Mucosa of stomach (tissue), 1 donor: ENCODE data around the gene STKLD1.
"Not testable (repeated sequence)": the region's sequence is repeated elsewhere in the genome, so short reads cannot be mapped to it uniquely, and the experiment has no call there.

Experiments
- H3K27me3 ChIP-seq: one replicate; pipeline ENCODE4 v1.7.0; 2013; ENCODE audit warnings: mild to moderate bottlenecking, low read length; ENCODE audit not compliant: control insufficient read depth, insufficient read depth
- H3K36me3 ChIP-seq: one replicate; pipeline ENCODE4 v1.7.0; 2013; ENCODE audit warnings: low read length; ENCODE audit not compliant: control insufficient read depth, insufficient read depth
- H3K4me1 ChIP-seq: one replicate; pipeline ENCODE4 v1.7.0; 2013; ENCODE audit warnings: mild to moderate bottlenecking, low read length; ENCODE audit not compliant: control insufficient read depth, insufficient read depth
- H3K4me3 ChIP-seq: one replicate; pipeline ENCODE4 v1.7.0; 2013; ENCODE audit warnings: low read length
- H3K9ac ChIP-seq: one replicate; pipeline ENCODE4 v1.7.0; 2013; ENCODE audit warnings: mild to moderate bottlenecking, low read length, moderate library complexity
- H3K9me3 ChIP-seq: one replicate; pipeline ENCODE4 v1.7.0; 2013; ENCODE audit warnings: mild to moderate bottlenecking, low read length, moderate library complexity; ENCODE audit not compliant: control insufficient read depth
- donor health status: Pancreatic carcinoma.

Gene STKLD1

GRCh38 chr9:133375724-133376654, at the start of gene STKLD1, which contains the start of gene SURF4:
Gene STKLD1, plus strand, starts transcription at chr9:133376366. Its CDS starts 108 bp downstream, at chr9:133376474.
Gene SURF4, minus strand, starts transcription at chr9:133376060. Its CDS starts 91 bp downstream, at chr9:133375969.
- peaks cover 39% of the 10 kb centered on the region for H3K4me1 ChIP-seq

GRCh38 chr9:133327021-133327420, 49.1 kb upstream of the STKLD1 start:
- not testable (repeated sequence) for H3K4me3 ChIP-seq, H3K36me3 ChIP-seq

More at GRCh38 chr9:133375724-133376654, at the start of gene STKLD1, which contains the start of gene SURF4:
- H3K9ac ChIP-seq: peak within 1 kb of the TSS; percentile 91
- H3K9me3 ChIP-seq: no peaks in the 10 kb centered on the region
- H3K27me3 ChIP-seq: no peaks in the 10 kb centered on the region
- H3K36me3 ChIP-seq: no peaks in the 10 kb centered on the region
- H3K4me3 ChIP-seq: peak within 1 kb of the TSS; percentile 88

GRCh38 chr9:133327834-133328484, 48.2 kb upstream of the STKLD1 start:
- H3K9me3 ChIP-seq: no peaks in the 10 kb centered on the region
- no peak overlapping the region for H3K4me3 ChIP-seq
- no peak overlapping the region for H3K9ac ChIP-seq
- no peaks in the 10 kb centered on the region for H3K4me1 ChIP-seq
- no peaks in the 10 kb centered on the region for H3K27me3 ChIP-seq
- H3K36me3 ChIP-seq: peaks cover under 1% of the 10 kb centered on the region

More at GRCh38 chr9:133327021-133327420, 49.1 kb upstream of the STKLD1 start:
- not testable (repeated sequence) for H3K9me3 ChIP-seq, H3K9ac ChIP-seq, H3K27me3 ChIP-seq, H3K4me1 ChIP-seq

GRCh38 chr9:133329306-133330156, 46.6 kb upstream of the STKLD1 start:
- not testable (repeated sequence) for H3K36me3 ChIP-seq, H3K9me3 ChIP-seq, H3K9ac ChIP-seq, H3K27me3 ChIP-seq, H3K4me3 ChIP-seq
- peaks cover 13% of the 10 kb centered on the region for H3K4me1 ChIP-seq

GRCh38 chr9:133331221-133331620, 44.9 kb upstream of the STKLD1 start:
- H3K36me3 ChIP-seq: peaks cover 7% of the 10 kb centered on the region
- no peak overlapping the region for H3K9ac ChIP-seq
- H3K4me1 ChIP-seq: peaks cover 17% of the 10 kb centered on the region
- no peaks in the 10 kb centered on the region for H3K27me3 ChIP-seq
- no peaks in the 10 kb centered on the region for H3K9me3 ChIP-seq
- no peak overlapping the region for H3K4me3 ChIP-seq

- peaks cover 7% of the 10 kb centered on the region for H3K36me3 ChIP-seq
- peaks cover 17% of the 10 kb centered on the region for H3K4me1 ChIP-seq
- H3K9me3 ChIP-seq: no peaks in the 10 kb centered on the region
- H3K9ac ChIP-seq: no peak overlapping the region
- no peak overlapping the region for H3K4me3 ChIP-seq
- no peaks in the 10 kb centered on the region for H3K27me3 ChIP-seq
Measured at GRCh38 chr9:133331641-133332380, 44.4 kb upstream of the STKLD1 start.

- H3K4me3 ChIP-seq: no peak overlapping the region
- H3K36me3 ChIP-seq: peaks cover 7% of the 10 kb centered on the region
- peaks cover 17% of the 10 kb centered on the region for H3K4me1 ChIP-seq
- no peaks in the 10 kb centered on the region for H3K9me3 ChIP-seq
- no peaks in the 10 kb centered on the region for H3K27me3 ChIP-seq
- no peak overlapping the region for H3K9ac ChIP-seq
Measured at GRCh38 chr9:133332381-133332730, 43.8 kb upstream of the STKLD1 start.

GRCh38 chr9:133333011-133333410, 43.2 kb upstream of the STKLD1 start:
- Histone ChIP-seq H3K9me3 (no peaks in the 10 kb centered on the region), H3K36me3 (peaks cover 7% of the 10 kb centered on the region)

GRCh38 chr9:133333566-133333965, 42.6 kb upstream of the STKLD1 start:
- Histone ChIP-seq H3K4me1 (peaks cover 17% of the 10 kb centered on the region), H3K4me3 (no peak overlapping the region), H3K27me3 (no peaks in the 10 kb centered on the region), H3K36me3 (peaks cover 7% of the 10 kb centered on the region), H3K9ac (peak overlapping the region; percentile 17), H3K9me3 (no peaks in the 10 kb centered on the region)

More at GRCh38 chr9:133333011-133333410, 43.2 kb upstream of the STKLD1 start:
- Histone ChIP-seq H3K9ac (no peak overlapping the region), H3K4me1 (peaks cover 17% of the 10 kb centered on the region), H3K4me3 (no peak overlapping the region), H3K27me3 (no peaks in the 10 kb centered on the region)

- H3K36me3 ChIP-seq: peaks cover 7% of the 10 kb centered on the region
- H3K9me3 ChIP-seq: no peaks in the 10 kb centered on the region
- no peak overlapping the region for H3K4me3 ChIP-seq
- H3K9ac ChIP-seq: peak overlapping the region; percentile 17
- peaks cover 17% of the 10 kb centered on the region for H3K4me1 ChIP-seq
- no peaks in the 10 kb centered on the region for H3K27me3 ChIP-seq
Measured at GRCh38 chr9:133334161-133334560, 42.0 kb upstream of the STKLD1 start.

GRCh38 chr9:133334888-133335287, 41.3 kb upstream of the STKLD1 start:
- H3K36me3 ChIP-seq, H3K9ac ChIP-seq, H3K9me3 ChIP-seq, H3K27me3 ChIP-seq, H3K4me3 ChIP-seq: not testable (repeated sequence)
- peaks cover 17% of the 10 kb centered on the region for H3K4me1 ChIP-seq
